Liver (tissue), 9 donors: ENCODE measurements around the gene TIAM1. TPM values are rescaled to one million over a fixed set of nuclear protein-coding genes. Genes with fewer than 3 reads are reported as not detected.
A peak's percentile ranks its signal among the peaks of the same experiment; 100 is the strongest.

Source experiments
- DNase-seq: peaks from one replicate; pipeline ENCODE4 v3.0.0-alpha.2; 2017; ENCODE audit warnings: low spot score
- H3K27ac ChIP-seq, 2 donors: one replicate each; pipeline ENCODE4 v1.7.0; 2013; ENCODE audit warnings: inconsistent platforms in 2 of 2, low read length in 2 of 2, control low read depth in 1 of 2, low read depth in 1 of 2, mild to moderate bottlenecking in 1 of 2
- H3K27me3 ChIP-seq, 4 donors: one replicate each; pipeline versions ENCODE4 v1.6.1 to v1.7.0; 2013; ENCODE audit warnings: low read length in 3 of 4, inconsistent platforms in 1 of 4, mild to moderate bottlenecking in 1 of 4, moderate library complexity in 1 of 4; ENCODE audit not compliant: control insufficient read depth in 4 of 4, insufficient read depth in 4 of 4
- H3K36me3 ChIP-seq, 4 donors: one replicate each; pipeline versions ENCODE4 v1.6.1 to v1.7.0; 2013; ENCODE audit warnings: low read length in 3 of 4, mild to moderate bottlenecking in 3 of 4, low read depth in 1 of 4, moderate library complexity in 1 of 4; ENCODE audit not compliant: control insufficient read depth in 4 of 4, insufficient read depth in 3 of 4
- H3K4me1 ChIP-seq, 4 donors: one replicate each; pipeline versions ENCODE4 v1.6.1 to v1.7.0; 2013; ENCODE audit warnings: low read length in 3 of 4, mild to moderate bottlenecking in 3 of 4, moderate library complexity in 1 of 4; ENCODE audit not compliant: control insufficient read depth in 4 of 4, insufficient read depth in 4 of 4
- H3K4me3 ChIP-seq, 3 donors: one replicate each; pipeline versions ENCODE4 v1.6.1 to v1.7.0; 2013; ENCODE audit warnings: low read length in 3 of 3, control low read depth in 1 of 3, low read depth in 1 of 3, mild to moderate bottlenecking in 1 of 3
- H3K9ac ChIP-seq, 2 donors: one replicate each; pipeline ENCODE4 v1.7.0; 2013; ENCODE audit warnings: low read length in 2 of 2, mild to moderate bottlenecking in 2 of 2, moderate library complexity in 2 of 2, control low read depth in 1 of 2, low read depth in 1 of 2
- H3K9me3 ChIP-seq, 4 donors: one replicate each; pipeline versions ENCODE4 v1.6.1 to v1.7.0; 2013; ENCODE audit warnings: low read length in 3 of 4; ENCODE audit not compliant: control insufficient read depth in 4 of 4
- ATF3 ChIP-seq: IDR thresholded peaks from 2 replicates; pipeline ENCODE4 v1.6.1; 2016; ENCODE audit warnings: antibody characterized with exemption
- CTCF ChIP-seq: fragments of 150-350 bp; IDR thresholded peaks from 2 replicates; pipeline ENCODE4 v1.5.1; 2017; ENCODE audit warnings: improper control_type of control experiment, low read depth, low read length; ENCODE audit not compliant: missing input control
- EGR1 ChIP-seq, 2 donors: IDR thresholded peaks; 2 replicates each; pipeline ENCODE4 v1.6.1; 2016 to 2018; ENCODE audit warnings: antibody characterized with exemption in 2 of 2, low read depth in 2 of 2
- FOXA1 ChIP-seq: IDR thresholded peaks from 2 replicates; pipeline ENCODE4 v1.6.1; 2016; ENCODE audit warnings: antibody characterized with exemption
- FOXA2 ChIP-seq: IDR thresholded peaks from 2 replicates; pipeline ENCODE4 v1.6.1; 2016; ENCODE audit warnings: antibody characterized with exemption
- GABPA ChIP-seq, 2 donors: IDR thresholded peaks in 1 of 2; conservative IDR thresholded peaks in 1 of 2; 2 replicates each; pipeline ENCODE4 v1.6.1; 2016; ENCODE audit warnings: antibody characterized with exemption in 2 of 2, mild to moderate bottlenecking in 1 of 2, moderate library complexity in 1 of 2
- HNF4A ChIP-seq, 2 donors: conservative IDR thresholded peaks; 2 replicates each; pipeline ENCODE4 v1.6.1; 2016; ENCODE audit warnings: antibody characterized with exemption in 2 of 2, mild to moderate bottlenecking in 2 of 2
- JUND ChIP-seq, 2 donors: IDR thresholded peaks; 2 replicates each; pipeline ENCODE4 v1.6.1; 2016; ENCODE audit warnings: antibody characterized with exemption in 2 of 2
- MAX ChIP-seq: IDR thresholded peaks from 2 replicates; pipeline ENCODE4 v1.6.1; 2016; ENCODE audit warnings: antibody characterized with exemption
- NR2F2 ChIP-seq: IDR thresholded peaks from 2 replicates; pipeline ENCODE4 v1.6.1; 2016; ENCODE audit warnings: antibody characterized with exemption
- REST ChIP-seq: IDR thresholded peaks from 2 replicates; pipeline ENCODE4 v1.6.1; 2016; ENCODE audit warnings: antibody characterized with exemption, mild to moderate bottlenecking
- SP1 ChIP-seq: IDR thresholded peaks from 2 replicates; pipeline ENCODE4 v1.6.1; 2018; ENCODE audit warnings: antibody characterized with exemption, mild to moderate bottlenecking
- TAF1 ChIP-seq: conservative IDR thresholded peaks from 2 replicates; pipeline ENCODE4 v1.6.1; 2016; ENCODE audit warnings: antibody characterized with exemption, mild to moderate bottlenecking
- YY1 ChIP-seq: IDR thresholded peaks from 2 replicates; pipeline ENCODE4 v1.6.1; 2016; ENCODE audit warnings: antibody characterized with exemption, mild to moderate bottlenecking
- ZBTB33 ChIP-seq: IDR thresholded peaks from 2 replicates; pipeline ENCODE4 v1.6.1; 2016; ENCODE audit warnings: antibody characterized with exemption
- WGBS: extraction: QIAGEN DNeasy Blood & Tissue Kit; methylation state at CpG from one replicate; pipeline ENCODE4 v1.1.7; 2013; 5-methylcytosine and 5-hydroxymethylcytosine counted together
- polyA plus RNA-seq, 2 donors: library from polyadenylated mRNA; stranded (reverse) in 1 of 2; unstranded in 1 of 2; fragments of 200-250 nt in 1 of 2; fragments of >200 nt in 1 of 2; fragmentation: Nextera tagmentation in 1 of 2; extraction: Ambion mirVana in 1 of 2; gene quantifications; one replicate each; pipeline versions ENCODE4 v1.2.1 to v1.2.3, GENCODE V29; 2013 to 2015
- total RNA-seq, 2 donors: library from RNA; depleted of rRNA; stranded (reverse); fragments of >200 nt; gene quantifications; one replicate each; pipeline ENCODE4 v1.2.3, GENCODE V29; 2014
- donor health status: healthy.
- donor health status: healthy.
- donor health status: healthy.
- donor health status: healthy.
- donor health status: healthy.

The TIAM1 gene
- total and polyA plus RNA-seq, 4 donors = 3.0 to 7.4 (median 4.8) TPM

- no peak for DNase-seq
- no peak overlapping the region for H3K4me3 ChIP-seq
- TF ChIP-seq TAF1 (no peak), FOXA1 (no peak), NR2F2 (peak; percentile 39), ATF3 (no peak)
- no peaks in the 10 kb centered on the region for H3K4me1 ChIP-seq
- no peaks in the 10 kb centered on the region for H3K36me3 ChIP-seq
- WGBS = 75% methylated on average over 9 of the region's 9 CpGs
- H3K27ac ChIP-seq = no peak overlapping the region
- no peak overlapping the region for H3K9ac ChIP-seq
- H3K27me3 ChIP-seq = no peaks in the 10 kb centered on the region
- no peaks in the 10 kb centered on the region for H3K9me3 ChIP-seq
Observed at GRCh38 chr21:31282095-31282709, 61.9 kb downstream of the TIAM1 start.

- Histone ChIP-seq H3K4me1 (no peaks in the 10 kb centered on the region), H3K9ac (no peak overlapping the region), H3K27me3 (no peaks in the 10 kb centered on the region), H3K27ac (no peak overlapping the region), H3K9me3 (no peaks in the 10 kb centered on the region), H3K4me3 (no peak overlapping the region), H3K36me3 (no peaks in the 10 kb centered on the region)
- DNase-seq = no peak
- 95% methylated on average over 1 of the region's 1 CpG for WGBS
- TF ChIP-seq ZBTB33 = no peak
- no peak for TF ChIP-seq GABPA (IDR thresholded peaks at IDR 0.05 in 1 of 2, conservative IDR thresholded peaks at IDR 0.05 in 1 of 2)
Observed at GRCh38 chr21:31281561-31281960, 62.5 kb downstream of the TIAM1 start.

GRCh38 chr21:31279986-31280385 is 64.1 kb downstream of the TIAM1 start:
- H3K4me1 ChIP-seq = no peaks in the 10 kb centered on the region
- no peak overlapping the region for H3K9ac ChIP-seq
- no peaks in the 10 kb centered on the region for H3K27me3 ChIP-seq
- H3K27ac ChIP-seq = no peak overlapping the region
- WGBS = 90% methylated on average over 9 of the region's 9 CpGs
- H3K36me3 ChIP-seq = no peaks in the 10 kb centered on the region
- no peak overlapping the region for H3K4me3 ChIP-seq
- no peak for TF ChIP-seq NR2F2
- TF ChIP-seq FOXA1 = no peak
- no peak for TF ChIP-seq MAX
- no peak for TF ChIP-seq REST
- TF ChIP-seq CTCF = no peak
- no peak for TF ChIP-seq SP1
- no peak for TF ChIP-seq EGR1 (IDR thresholded peaks at IDR 0.05; ENCODE audit: low read depth in 2 of 2)
- no peak for TF ChIP-seq ZBTB33
- TF ChIP-seq YY1 = no peak
- TF ChIP-seq JUND (IDR thresholded peaks at IDR 0.05) = no peak
- no peak for TF ChIP-seq FOXA2
- TF ChIP-seq HNF4A (conservative IDR thresholded peaks at IDR 0.05) = no peak
- no peak for DNase-seq
- H3K9me3 ChIP-seq = no peaks in the 10 kb centered on the region
